GM19239 (cell line): ENCODE results near the gene ATG4D.
A peak's percentile ranks its signal among the peaks of the same experiment; 100 is the strongest.
"Not testable (repeated sequence)": the region's sequence is repeated elsewhere in the genome, so short reads cannot be mapped to it uniquely, and the experiment has no call there.

ENCODE experiments used
- DNase-seq: peaks from one replicate; pipeline ENCODE4 v3.0.0; 2011; ENCODE audit warnings: low spot score; ENCODE audit not compliant: insufficient read length
- FAIRE-seq: peaks from 2 replicates; lab custom pipeline; 2011; peaks lifted over from hg19 to GRCh38; lab: Jason Lieb, UNC

The ATG4D gene

DNA sequence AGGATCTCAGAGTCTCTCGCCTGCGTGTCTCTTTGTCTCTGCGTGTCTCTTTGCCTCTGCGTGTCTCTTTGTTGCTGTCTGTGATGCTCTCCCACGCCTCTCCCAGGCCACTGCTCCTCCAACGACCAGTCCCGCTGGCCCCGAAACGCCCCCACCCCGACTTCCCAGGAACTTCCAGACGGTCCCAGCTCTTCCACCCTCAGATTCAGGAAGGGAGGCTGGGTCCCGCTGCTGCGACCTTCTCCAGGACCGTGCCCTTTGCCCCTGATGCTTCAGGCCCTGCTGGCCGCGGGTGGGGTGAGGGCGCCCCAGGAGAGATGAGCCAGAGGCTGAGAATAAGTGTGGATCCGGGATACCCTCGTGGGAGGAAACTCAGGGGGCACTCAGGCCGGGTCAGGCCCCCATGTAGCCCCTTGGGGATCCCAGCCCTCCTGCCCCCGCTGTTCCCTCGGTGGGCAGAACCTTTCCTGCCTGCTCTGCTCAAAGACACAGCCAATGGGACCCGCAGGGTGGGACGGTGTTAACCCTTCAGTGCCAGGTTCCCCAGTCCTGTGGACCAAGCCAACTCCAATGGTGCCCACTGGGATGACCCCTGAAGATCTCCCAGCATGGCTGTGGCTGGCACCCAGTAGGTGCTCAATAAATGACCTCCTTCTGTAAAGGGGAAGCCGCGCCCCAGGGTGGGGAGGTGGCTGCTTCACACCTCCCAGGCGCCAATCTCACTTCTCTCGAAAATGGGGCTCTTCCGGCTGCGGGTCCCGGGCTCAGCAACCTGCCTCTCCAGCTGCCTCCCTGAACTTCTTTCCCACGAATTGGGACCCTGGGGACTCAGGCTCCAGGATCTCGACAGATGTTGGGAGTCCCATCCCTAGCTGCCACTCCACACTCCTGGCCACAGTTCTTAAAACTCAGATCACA, 25.0 kb upstream of the ATG4D start:
- DNase-seq (no peak), FAIRE-seq (no peak)

DNA sequence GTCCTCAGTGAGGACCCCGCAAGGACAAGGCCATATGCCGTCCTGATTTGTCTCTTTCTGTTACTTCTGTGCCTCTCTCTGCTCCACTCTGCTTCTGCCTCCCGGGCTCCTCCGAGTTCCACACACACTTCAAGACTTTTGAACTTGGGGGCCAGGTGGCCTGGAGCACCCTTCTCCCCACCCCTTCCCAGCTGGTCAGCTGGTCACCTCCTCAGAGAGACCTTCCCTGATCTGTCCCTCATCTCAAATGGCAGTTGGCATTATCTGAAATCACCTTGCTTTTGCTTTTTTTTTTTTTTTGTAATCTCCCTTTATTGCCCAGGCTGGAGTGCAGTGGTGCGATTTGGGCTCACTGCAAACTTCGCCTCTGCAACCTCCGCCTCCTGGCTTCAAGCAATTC, 24.3 kb upstream of the ATG4D start:
- no peak for DNase-seq
- no peak for FAIRE-seq

DNA sequence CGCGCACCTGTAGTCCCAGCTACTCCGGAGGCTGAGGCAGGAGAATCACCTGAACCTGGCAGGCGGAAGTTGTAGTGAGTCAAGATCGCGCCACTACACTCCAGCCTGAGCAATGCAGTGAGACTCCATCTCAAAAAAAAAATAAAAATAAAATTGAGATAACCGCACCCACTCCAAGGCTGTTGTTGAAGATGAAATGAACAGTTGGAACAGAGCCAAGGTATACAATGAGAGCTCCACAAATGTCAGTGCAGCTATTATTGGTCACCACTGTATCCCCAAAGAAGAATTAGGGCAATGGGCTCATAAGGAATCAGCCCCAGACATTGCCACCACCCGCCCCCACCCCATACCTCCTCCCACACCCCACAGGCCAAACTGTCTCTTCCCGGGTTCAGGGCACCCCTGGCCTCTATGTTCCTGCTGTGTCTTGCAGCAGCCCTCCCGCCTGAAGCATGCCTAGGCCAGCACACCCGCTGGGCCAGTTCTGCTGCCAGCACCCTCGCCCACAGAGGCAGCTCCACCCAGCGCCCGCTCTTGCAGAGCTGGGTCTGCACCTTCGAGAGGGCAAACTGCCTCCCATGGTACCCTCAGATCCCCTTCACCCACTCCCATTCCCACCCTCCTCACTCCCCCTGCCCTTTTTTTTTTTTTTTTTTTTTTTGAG, 22.9 kb upstream of the ATG4D start:
- no peak for DNase-seq
- FAIRE-seq: no peak

- DNase-seq: no peak
- no peak for FAIRE-seq
Measured at GRCh38 chr19:10521461-10522171, 22.1 kb upstream of the ATG4D start.

- FAIRE-seq: no peak
- DNase-seq: no peak
Measured at GRCh38 chr19:10523135-10523636, 20.5 kb upstream of the ATG4D start.

DNA sequence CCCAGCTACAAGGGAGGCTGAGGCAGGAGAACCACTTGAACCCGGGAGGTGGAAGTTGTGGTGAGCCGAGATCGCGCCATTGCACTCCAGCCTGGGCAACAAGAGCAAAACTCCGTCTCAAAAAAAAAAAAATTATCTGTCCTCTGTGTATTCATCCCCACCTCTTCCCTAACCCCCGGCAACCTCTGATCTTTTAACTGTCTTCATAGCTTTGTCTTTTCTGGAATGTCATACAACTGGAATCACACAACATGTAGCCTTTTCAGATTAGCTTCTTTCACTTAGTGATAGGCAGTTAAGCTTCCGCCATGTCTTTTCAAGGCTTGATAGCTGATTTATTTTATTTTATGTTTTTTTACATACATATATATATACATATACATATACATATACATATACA, 18.1 kb upstream of the ATG4D start:
- DNase-seq (no peak), FAIRE-seq (no peak)

- not testable (repeated sequence) for DNase-seq, FAIRE-seq
Measured at GRCh38 chr19:10526887-10527286, 16.8 kb upstream of the ATG4D start.

- no peak for DNase-seq
- FAIRE-seq: no peak
Measured at GRCh38 chr19:10532457-10532856, 11.2 kb upstream of the ATG4D start.

- FAIRE-seq: no peak
- no peak for DNase-seq
Measured at GRCh38 chr19:10533646-10534386, 9.9 kb upstream of the ATG4D start.

DNA sequence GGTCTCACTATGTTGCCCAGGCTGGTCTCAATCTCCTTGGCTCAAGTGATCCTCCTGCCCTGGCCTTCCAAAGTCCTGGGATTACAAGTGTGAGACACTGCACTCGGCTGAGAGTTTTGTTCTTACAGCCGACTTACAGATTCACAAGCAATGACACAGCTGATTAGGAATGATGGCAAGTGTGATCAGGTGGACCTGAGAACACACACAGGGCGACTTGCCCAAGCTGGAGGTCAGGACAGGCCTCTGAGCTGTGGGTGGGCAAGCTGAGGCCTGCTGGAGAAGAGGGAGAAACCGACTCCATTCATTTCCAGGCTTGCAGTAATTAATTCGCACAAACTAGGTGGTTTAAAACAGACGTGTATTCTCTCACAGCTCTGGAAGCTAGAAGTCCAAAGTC, 8.1 kb upstream of the ATG4D start:
- FAIRE-seq (no peak), DNase-seq (no peak)

DNA sequence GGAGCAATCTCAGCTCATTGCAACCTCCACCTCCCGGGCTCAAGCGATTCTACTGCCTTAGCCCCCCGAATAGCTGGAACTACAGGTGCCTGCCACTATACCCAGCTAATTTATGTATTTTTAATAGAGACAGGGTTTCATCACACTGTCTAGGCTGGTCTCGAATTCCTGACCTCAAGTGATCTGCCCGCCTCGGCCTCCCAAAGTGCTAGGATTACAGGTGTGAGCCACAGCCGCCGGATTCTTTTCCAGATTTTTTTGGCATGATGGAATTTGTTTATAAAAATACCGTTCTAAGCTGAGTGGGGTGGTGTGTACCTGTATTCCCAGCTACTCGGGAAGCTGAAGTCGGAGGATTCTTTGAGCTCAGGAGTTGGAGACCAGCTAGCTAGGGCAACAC, 6.0 kb upstream of the ATG4D start:
- FAIRE-seq (no peak), DNase-seq (no peak)

DNA sequence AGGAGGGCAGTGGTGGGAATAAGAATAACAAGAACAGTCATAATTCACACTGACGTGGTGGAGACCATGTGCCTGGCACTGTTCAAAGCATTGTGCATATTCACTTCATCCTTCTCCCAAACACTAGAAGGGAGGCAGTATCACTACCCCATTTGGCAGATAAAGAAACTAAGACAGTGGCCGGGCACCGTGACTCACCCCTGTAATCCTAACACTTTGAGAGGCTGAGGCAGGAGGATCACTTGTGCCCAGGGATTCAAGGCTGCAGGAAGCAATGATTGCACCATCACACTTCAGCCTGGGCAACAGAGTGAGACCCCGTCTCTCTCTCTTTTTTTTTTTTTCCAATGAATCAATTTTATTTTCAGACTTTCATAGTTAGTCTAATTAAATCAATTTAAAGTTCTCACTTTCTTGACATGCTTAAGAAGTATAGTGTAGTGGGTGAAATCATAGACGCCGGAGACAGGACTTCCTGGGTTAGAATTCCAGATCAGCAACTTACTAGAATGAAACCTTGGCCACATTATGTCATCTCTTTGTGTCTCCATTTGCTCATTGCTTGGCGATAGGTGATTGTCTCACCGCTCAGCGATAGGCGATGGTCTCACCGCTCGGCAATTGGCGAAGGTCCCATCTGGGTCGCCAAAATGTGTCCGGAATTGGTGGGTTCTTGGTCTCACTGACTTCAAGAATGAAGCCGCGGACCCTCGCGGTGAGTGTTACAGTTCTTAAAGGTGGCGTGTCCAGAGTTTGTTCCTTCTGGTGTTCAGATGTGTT, 5.3 kb upstream of the ATG4D start:
- no peak for FAIRE-seq
- no peak for DNase-seq

DNA sequence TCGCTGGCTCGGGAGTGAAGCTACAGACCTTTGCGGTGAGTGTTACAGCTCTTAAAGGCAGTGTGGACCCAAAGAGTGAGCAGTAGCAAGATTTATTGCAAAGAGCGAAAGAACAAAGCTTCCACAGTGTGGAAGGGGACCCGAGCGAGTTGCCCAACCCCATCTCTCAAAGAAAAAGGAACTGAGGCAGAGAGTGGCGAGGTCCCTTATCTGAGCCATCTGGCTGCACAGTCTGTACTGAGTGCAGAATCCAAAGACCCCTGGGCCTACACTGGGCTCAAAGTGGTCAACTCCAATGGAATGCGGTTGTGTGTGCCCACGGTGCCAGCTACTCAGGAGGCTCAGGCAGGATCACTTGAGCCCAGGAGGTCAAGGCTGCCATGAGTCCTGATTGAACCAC, 4.7 kb upstream of the ATG4D start:
- not testable (repeated sequence) for DNase-seq, FAIRE-seq

DNA sequence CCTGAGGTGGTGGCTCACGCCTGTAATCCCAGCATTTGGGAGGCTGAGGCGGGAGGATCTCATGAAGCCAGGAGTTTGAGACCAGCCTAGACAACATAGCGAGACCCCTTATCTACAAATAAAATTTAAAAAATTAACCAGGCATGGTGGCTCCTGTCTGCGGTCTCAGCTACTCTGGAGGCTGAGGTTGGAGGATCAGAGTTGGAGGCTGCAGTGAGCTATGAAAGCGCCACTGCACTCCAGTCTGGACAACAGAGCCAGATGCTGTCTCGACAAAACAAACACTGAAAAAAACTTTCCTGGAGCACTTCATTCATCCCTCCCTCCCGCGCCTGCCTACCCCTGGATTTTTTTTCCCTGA, 665 bp upstream of the ATG4D start:
- no peak for FAIRE-seq
- DNase-seq: no peak

GRCh38 chr19:10544242-10544752, 593 bp downstream of the ATG4D start:
- FAIRE-seq: peak; percentile 39
- no peak for DNase-seq

DNA sequence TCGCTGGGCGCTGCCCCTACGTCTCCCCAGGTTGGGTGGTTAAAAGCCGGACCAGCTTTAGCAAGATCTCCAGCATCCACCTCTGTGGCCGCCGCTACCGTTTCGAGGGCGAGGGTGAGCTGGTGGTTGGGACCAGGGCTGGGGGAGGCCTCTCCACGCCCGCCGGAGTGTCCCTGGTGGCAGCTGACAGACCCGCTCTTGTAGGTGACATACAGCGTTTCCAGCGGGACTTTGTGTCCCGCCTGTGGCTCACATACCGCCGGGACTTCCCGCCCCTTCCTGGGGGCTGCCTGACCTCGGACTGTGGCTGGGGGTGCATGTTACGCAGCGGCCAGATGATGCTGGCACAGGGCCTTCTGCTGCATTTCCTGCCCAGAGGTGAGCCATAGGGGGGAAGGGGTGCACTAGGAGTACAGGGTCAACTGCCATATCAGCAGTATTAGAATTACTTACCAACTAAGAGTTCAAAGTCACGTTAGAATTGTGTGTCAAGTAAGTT, 1.1 kb downstream of the ATG4D start:
- no peak for DNase-seq
- no peak for FAIRE-seq

DNA sequence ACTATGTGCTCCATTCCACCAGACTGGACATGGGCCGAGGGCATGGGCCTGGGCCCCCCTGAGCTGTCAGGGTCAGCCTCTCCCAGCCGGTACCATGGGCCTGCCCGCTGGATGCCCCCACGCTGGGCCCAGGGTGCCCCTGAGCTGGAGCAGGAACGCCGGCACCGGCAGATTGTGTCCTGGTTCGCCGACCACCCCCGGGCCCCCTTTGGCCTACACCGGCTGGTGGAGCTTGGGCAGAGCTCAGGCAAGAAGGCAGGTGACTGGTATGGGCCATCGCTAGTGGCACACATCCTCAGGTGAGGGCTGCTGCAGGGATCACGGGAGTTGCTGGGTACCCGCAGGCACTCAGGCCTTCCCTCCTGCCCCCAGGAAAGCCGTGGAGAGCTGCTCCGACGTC, 3.1 kb downstream of the ATG4D start:
- FAIRE-seq: no peak
- no peak for DNase-seq

DNA sequence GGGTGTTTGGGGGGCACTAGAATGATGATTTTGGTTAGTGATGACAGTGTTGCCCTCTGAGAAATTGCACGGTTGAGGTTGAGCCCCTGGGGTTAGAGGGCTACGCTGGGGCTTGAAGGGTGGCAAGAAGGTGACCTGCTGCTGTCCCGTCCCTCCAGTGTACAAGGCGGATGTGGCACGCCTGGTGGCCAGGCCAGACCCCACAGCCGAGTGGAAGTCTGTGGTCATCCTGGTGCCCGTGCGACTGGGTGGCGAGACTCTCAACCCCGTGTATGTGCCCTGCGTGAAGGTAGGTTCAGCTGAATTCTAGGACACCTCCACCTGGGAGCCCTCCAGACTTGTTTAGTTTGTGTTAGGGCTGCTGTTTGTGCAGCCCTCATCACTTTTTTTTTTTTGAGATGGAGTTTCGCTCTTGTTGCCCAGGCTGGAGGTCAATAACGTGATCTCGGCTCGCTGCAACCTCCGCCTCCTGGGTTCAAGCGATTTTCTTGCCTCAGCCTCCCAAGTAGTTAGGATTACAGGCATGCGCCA, 5.1 kb downstream of the ATG4D start:
- no peak for DNase-seq
- no peak for FAIRE-seq

GRCh38 chr19:10549733-10550132, 6.0 kb downstream of the ATG4D start:
- no peak for FAIRE-seq
- DNase-seq: no peak
